Loucy (cell line): Measurements from ENCODE around the gene ST6GALNAC4.

Source experiments
- H2AFZ ChIP-seq: fragments of 200-600 bp; sonication (generic); 2 replicates; pipeline ENCODE4 v1.6.0; 2016; ENCODE audit warnings: antibody characterized with exemption, mild to moderate bottlenecking, low read length, moderate library complexity
- H3F3A ChIP-seq: fragments of 200-600 bp; 2 replicates; pipeline ENCODE4 v1.6.0; 2016; ENCODE audit warnings: antibody characterized with exemption, low read depth, mild to moderate bottlenecking
- H3K27me3 ChIP-seq: fragments of 200-600 bp; sonication (generic); 2 replicates; pipeline ENCODE4 v1.6.1; 2014; ENCODE audit warnings: low read length, mild to moderate bottlenecking; ENCODE audit not compliant: insufficient read depth, poor library complexity, severe bottlenecking
- H3K36me3 ChIP-seq: fragments of 200-600 bp; sonication (generic); 2 replicates; pipeline ENCODE4 v1.6.1; 2016; ENCODE audit warnings: low read length; ENCODE audit not compliant: insufficient read depth
- H3K4me1 ChIP-seq: fragments of 200-600 bp; sonication (generic); 2 replicates; pipeline ENCODE4 v1.5.1; 2014; ENCODE audit warnings: low read length, mild to moderate bottlenecking; ENCODE audit not compliant: insufficient read depth, poor library complexity, severe bottlenecking
- H3K4me2 ChIP-seq: fragments of 200-600 bp; sonication (generic); 2 replicates; pipeline ENCODE4 v1.6.0; 2014; ENCODE audit warnings: antibody characterized with exemption, low read length, low read depth, mild to moderate bottlenecking; ENCODE audit not compliant: poor library complexity, severe bottlenecking
- H3K4me3 ChIP-seq: fragments of 200-600 bp; sonication (generic); 2 replicates; pipeline ENCODE4 v1.5.1; 2014; ENCODE audit warnings: low read length, mild to moderate bottlenecking, mixed read lengths; ENCODE audit not compliant: poor library complexity, severe bottlenecking
- H3K79me2 ChIP-seq: fragments of 200-600 bp; sonication (generic); 2 replicates; pipeline ENCODE4 v1.6.1; 2014; ENCODE audit warnings: low read length; ENCODE audit not compliant: insufficient read depth
- H3K9ac ChIP-seq: fragments of 200-600 bp; sonication (generic); 2 replicates; pipeline ENCODE4 v1.6.0; 2014; ENCODE audit warnings: mild to moderate bottlenecking, low read depth, low read length, moderate library complexity; ENCODE audit not compliant: poor library complexity, severe bottlenecking
- H3K9me2 ChIP-seq: fragments of 200-600 bp; sonication (generic); replicated peaks from 2 replicates; pipeline ENCODE4 v1.6.1; 2016; ENCODE audit warnings: low read depth, low read length, mixed read lengths
- H3K9me3 ChIP-seq: fragments of 200-600 bp; sonication (generic); 2 replicates; pipeline ENCODE4 v1.6.1; 2014; ENCODE audit warnings: mild to moderate bottlenecking, antibody characterized with exemption, low read length, low read depth; ENCODE audit not compliant: insufficient read depth
- H4K20me1 ChIP-seq: fragments of 200-600 bp; sonication (generic); 2 replicates; pipeline ENCODE4 v1.6.0; 2014; ENCODE audit warnings: antibody characterized with exemption, low read length, mild to moderate bottlenecking; ENCODE audit not compliant: insufficient read depth, poor library complexity, severe bottlenecking
- CTCF ChIP-seq: fragments of 200-600 bp; sonication (generic); conservative IDR thresholded peaks from 2 replicates; pipeline ENCODE4 v1.5.1; 2014; ENCODE audit warnings: mild to moderate bottlenecking, antibody characterized with exemption, low read length
- EZH2phosphoT487 ChIP-seq: fragments of 200-600 bp; IDR thresholded peaks from 2 replicates; pipeline ENCODE4 v1.6.1; 2018; ENCODE audit warnings: antibody characterized with exemption, mild to moderate bottlenecking, moderate library complexity, borderline replicate concordance

Gene ST6GALNAC4

GRCh38 chr9:127925959-127926905 lies 9.4 kb upstream of the ST6GALNAC4 start:
- no peak overlapping the region for H3K9ac ChIP-seq
- H2AFZ ChIP-seq = no peak overlapping the region
- H3K27me3 ChIP-seq = no peaks in the 10 kb centered on the region
- no peaks in the 10 kb centered on the region for H3K4me1 ChIP-seq
- no peaks in the 10 kb centered on the region for H3K9me3 ChIP-seq
- TF ChIP-seq CTCF (no peak), EZH2phosphoT487 (no peak)
- no peaks in the 10 kb centered on the region for H3K9me2 ChIP-seq
- H3K4me3 ChIP-seq = no peak overlapping the region
- H3K36me3 ChIP-seq = no peaks in the 10 kb centered on the region
- no peaks in the 10 kb centered on the region for H3K79me2 ChIP-seq
- no peaks in the 10 kb centered on the region for H3F3A ChIP-seq
- H4K20me1 ChIP-seq = no peaks in the 10 kb centered on the region
- no peak overlapping the region for H3K4me2 ChIP-seq

- Histone ChIP-seq H3K27me3 (no peaks in the 10 kb centered on the region), H3F3A (no peaks in the 10 kb centered on the region), H3K36me3 (no peaks in the 10 kb centered on the region), H3K79me2 (no peaks in the 10 kb centered on the region), H3K4me1 (no peaks in the 10 kb centered on the region), H3K4me2 (no peak overlapping the region), H3K9me3 (no peaks in the 10 kb centered on the region), H4K20me1 (no peaks in the 10 kb centered on the region), H2AFZ (no peak overlapping the region), H3K9me2 (no peaks in the 10 kb centered on the region), H3K4me3 (no peak overlapping the region), H3K9ac (no peak overlapping the region)
- TF ChIP-seq EZH2phosphoT487 (no peak), CTCF (no peak)
Observed at GRCh38 chr9:127924736-127925444, 8.0 kb upstream of the ST6GALNAC4 start.

- TF ChIP-seq EZH2phosphoT487 = no peak
- TF ChIP-seq CTCF = no peak
- H3K36me3 ChIP-seq = no peaks in the 10 kb centered on the region
- H3K27me3 ChIP-seq = no peaks in the 10 kb centered on the region
- H3K4me1 ChIP-seq = no peaks in the 10 kb centered on the region
- no peaks in the 10 kb centered on the region for H3K9me3 ChIP-seq
- H3K9ac ChIP-seq = no peak overlapping the region
- no peaks in the 10 kb centered on the region for H3K79me2 ChIP-seq
- no peak overlapping the region for H2AFZ ChIP-seq
- no peak overlapping the region for H3K4me2 ChIP-seq
- no peaks in the 10 kb centered on the region for H3K9me2 ChIP-seq
- no peaks in the 10 kb centered on the region for H3F3A ChIP-seq
- no peak overlapping the region for H3K4me3 ChIP-seq
- no peaks in the 10 kb centered on the region for H4K20me1 ChIP-seq
Observed at GRCh38 chr9:127923771-127924170, 6.9 kb upstream of the ST6GALNAC4 start.
